HG03175 (cell line): ENCODE data around the gene AKT1.

ENCODE experiments used
- ATAC-seq: cut with Tn5 transposase; IDR thresholded peaks from one replicate; pipeline ENCODE4 v1.9.1; 2021; ENCODE audit warnings: mild to moderate bottlenecking, moderate library complexity; ENCODE audit not compliant: unreplicated experiment

Gene AKT1

GRCh38 chr14:104800015-104800770, 4.6 kb upstream of the AKT1 start:
- ATAC-seq = peak; percentile 59

- no peak for ATAC-seq
Measured at GRCh38 chr14:104799244-104800014, 3.9 kb upstream of the AKT1 start.

- no peak for ATAC-seq
Measured at GRCh38 chr14:104798300-104799243, 3.0 kb upstream of the AKT1 start.

GRCh38 chr14:104797115-104798044, 1.8 kb upstream of the AKT1 start:
- ATAC-seq = no peak

DNA sequence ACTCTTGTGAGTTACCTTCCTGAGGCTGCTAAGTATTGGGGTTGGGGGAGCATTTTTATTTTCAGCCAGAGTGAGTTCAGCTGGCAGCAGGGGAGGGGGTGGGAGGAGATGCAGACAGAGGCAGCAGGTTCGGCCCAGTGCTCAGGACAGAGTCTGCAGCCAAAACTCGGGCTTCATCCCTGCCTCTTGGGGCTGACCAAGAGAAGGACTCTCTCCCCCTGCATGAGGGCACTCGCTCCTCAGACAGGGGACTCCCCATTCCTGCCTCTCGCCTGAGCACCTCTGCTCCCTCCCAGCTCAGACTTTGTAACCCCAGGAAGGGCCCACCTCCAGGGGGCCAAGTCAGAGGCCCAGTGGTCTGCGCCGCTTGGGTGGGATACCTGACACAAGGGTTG, 1.1 kb upstream of the AKT1 start:
- ATAC-seq = no peak

DNA sequence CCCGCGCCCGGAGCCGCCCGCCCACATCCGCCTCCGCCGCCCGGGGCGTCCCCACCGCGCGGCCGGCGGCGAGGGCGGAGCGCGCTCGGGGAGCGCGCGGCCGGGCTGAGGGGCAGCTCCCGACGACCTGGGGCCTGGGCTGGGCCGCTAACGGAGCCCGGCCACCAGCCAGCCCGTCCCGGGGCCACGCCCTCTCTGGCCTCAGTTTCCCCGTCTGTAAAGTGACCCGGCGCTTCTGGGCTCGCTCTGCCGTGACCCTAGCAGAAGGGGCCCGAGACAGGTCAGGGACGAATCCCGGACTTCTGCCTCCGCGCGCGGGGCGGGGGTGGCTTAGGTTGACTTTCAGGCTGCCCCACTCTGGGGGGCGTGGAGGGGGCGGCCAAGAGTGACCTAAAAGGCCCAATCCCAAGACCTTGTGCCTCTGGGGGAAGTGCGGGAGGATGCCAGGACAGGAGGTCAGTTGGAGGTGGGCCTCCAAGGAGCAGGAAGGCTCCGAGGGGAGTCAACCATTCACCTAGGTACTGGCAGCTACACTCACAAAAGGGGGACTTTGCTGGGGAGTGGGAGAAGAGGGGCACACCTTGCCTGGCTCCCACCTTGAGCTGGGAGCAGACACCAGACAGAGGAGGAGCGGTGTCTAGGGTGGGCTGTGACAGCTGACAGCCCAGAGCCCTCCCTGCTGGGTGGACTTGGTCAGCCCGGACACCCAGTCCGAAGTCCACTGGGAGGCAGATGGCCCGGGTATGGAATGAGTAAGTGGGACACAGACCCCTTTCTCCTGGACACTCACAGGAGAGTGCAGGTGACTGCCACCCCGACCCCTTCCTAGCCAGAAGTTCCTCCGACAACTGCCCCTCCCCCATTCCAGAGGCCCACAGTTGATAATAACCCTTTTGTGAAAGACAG, 486 bp upstream of the AKT1 start:
- peak; percentile 38 for ATAC-seq

- ATAC-seq = peak; percentile 8
Measured at GRCh38 chr14:104794631-104794992, 936 bp downstream of the AKT1 start.

GRCh38 chr14:104794099-104794498, 1.4 kb downstream of the AKT1 start:
- no peak for ATAC-seq

GRCh38 chr14:104793703-104793959, 1.9 kb downstream of the AKT1 start:
- no peak for ATAC-seq

DNA sequence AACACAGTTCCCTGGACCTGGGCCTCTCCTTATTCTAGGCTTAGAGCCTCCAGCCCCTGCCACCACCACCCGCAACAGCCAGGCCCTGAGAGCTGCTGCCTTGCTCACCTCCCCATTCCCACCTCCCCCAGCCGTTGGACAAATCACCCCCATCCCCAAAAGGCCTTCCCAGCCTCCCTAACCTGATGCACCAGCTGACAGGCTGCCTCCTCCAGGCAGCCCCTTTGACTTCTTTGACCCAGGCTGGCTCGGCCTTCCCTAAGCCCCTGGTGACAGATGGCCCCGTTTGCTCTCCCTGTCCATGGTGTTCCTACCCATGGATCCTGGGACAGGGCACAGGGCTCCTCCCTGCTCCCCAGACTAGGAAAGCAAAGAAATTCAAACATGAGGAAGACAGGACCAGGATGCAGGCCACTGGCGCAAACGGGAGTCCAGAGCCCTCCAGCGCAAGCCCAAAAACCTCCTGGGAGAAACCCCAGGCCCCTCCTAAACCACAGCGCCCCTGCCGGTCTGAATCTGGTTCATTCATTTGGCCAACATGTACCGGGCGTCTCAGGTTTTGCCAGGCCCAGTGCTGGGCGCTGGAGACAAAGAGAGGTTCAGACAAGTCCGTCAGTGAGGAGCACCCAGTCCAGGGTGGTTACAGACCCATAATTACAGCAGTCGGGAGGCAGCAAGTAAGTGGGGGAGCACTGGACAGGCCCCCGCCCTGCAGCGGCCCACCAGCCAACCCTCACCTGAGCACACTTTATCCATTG, 2.4 kb downstream of the AKT1 start:
- no peak for ATAC-seq

DNA sequence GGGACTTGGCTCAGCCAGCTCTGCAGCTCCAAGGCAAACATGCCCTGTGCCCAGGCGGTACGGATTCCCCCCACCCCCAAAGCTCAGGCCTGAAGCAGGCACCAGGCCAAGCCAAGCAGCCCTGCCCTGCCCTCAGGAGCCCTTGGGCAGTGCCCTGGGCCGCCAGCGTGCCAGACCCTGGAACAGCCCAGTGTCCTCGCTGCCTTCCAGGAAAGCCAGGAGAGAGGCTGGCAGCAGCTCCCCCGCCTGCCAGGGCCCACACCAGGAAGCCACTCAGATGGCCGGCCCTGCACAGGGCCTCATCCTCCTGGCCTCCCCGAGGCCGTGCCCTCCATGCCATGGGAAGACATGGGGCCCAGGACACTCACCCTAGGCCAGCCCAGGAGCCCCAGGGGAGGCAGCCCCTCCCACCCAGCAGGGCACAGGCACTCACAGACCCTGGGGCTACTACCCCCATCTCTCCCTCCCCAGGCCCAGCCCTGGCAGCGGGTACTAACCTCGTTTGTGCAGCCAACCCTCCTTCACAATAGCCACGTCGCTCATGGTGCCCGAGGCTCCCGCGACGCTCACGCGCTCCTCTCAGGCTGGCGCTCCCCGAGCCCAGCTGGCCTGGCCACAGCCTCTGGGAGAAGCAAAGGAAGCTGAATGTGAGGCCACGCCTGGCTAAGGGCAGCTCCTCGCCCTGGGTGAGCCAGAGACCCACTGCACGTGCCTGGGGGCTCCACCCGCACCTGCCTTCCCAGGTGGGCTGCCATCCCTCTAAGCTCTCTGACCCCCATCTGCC, 3.3 kb downstream of the AKT1 start:
- ATAC-seq = no peak

DNA sequence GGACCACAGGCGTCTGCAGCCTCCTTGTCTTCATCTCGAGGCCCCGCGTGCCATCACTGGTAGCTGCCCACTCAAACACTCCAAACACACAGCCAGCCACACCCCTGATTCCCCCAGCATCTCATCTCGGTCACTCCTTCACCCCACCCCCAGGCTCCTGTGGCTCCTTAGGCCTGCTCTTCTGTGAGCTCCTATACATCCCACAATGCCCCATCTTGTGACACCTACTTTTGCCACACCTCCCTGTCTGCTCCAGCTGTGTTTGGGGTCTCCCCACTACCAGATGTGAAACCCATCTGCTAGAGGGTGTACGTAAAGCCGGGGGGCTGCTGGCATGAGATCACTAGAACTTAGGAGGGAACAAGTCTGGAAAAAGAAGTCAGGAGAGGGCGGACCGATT, 4.1 kb downstream of the AKT1 start:
- no peak for ATAC-seq

GRCh38 chr14:104789752-104790743, 5.5 kb downstream of the AKT1 start:
- ATAC-seq = no peak

DNA sequence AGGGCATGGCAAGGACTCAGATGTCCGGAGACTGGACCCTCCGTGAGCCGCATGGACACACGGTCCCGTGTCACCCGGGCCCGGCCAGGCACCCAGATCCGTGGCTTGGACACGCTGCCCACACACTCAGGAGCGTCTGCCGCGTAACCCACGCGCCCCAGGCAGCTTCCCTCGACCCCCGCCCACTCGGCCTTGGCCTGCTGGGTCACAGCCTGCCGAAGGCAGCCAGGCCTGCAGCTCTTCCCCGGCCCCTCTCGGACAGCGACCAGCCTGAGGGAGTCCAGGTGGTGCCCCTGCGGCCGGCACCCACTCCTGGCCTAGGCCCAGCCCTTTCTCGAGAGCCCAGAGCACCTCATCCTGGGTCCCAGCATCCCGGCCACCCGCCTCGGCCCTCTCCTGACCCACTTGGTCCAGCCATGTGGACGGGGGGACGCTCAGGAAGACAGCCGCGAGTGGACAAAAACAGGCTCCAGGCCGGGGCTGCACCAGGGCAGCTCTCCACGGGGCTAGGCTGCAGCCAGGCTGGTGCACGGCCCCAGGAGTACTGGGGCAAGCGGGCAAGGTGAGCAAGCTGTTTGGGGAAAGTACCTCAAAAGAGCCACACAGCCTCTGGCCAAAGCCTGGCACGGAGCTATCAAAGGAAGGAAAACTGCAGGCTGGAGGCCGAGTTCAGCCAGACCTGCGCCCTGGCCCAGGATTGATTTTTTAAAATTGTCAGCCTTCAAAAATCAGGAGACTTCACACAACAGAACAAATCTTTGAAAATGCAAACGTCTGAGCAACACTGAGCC, 6.5 kb downstream of the AKT1 start:
- no peak for ATAC-seq

DNA sequence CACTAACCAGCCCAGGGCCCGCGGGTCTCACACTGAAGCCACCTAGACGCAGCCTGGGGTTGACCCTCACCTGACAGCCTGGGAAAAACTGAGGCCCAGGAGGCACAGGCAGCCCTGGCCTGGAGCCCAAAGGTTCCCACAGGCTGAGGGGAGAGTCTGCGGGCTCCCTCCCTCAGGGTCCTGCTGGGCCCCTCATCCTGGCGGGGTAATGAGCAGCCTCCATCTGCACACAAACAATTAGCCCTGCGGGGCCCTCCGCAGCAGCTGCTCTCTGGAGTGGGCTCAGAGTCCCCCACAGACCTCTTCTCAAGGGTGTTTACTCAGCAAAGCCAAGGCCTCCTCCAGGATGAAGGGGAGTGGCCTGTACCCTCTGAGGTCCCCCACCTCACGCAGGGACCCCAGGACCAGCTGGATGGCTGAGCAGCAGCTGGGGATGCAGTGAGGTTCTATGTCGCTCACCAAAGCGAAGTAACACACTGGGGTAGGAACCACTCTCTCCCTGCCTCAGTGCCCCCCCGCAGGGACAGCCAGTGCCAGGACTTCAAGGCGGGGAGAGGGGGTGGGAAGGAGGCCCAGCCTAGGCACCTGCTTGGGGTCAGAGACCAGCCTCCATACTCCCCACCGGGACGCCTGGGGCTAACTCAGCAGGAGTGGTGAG, 7.3 kb downstream of the AKT1 start:
- no peak for ATAC-seq

- no peak for ATAC-seq
Measured at GRCh38 chr14:104787736-104788135, 7.8 kb downstream of the AKT1 start.
